DMS53 (cell line): ENCODE data around the gene MLXIP.
"Not testable (repeated sequence)": the region's sequence is repeated elsewhere in the genome, so short reads cannot be mapped to it uniquely, and the experiment has no call there.

Experiments
- DNase-seq: peaks from one replicate; lab custom pipeline; 2025; lab: John Stamatoyannopoulos, UW

The MLXIP gene

DNA sequence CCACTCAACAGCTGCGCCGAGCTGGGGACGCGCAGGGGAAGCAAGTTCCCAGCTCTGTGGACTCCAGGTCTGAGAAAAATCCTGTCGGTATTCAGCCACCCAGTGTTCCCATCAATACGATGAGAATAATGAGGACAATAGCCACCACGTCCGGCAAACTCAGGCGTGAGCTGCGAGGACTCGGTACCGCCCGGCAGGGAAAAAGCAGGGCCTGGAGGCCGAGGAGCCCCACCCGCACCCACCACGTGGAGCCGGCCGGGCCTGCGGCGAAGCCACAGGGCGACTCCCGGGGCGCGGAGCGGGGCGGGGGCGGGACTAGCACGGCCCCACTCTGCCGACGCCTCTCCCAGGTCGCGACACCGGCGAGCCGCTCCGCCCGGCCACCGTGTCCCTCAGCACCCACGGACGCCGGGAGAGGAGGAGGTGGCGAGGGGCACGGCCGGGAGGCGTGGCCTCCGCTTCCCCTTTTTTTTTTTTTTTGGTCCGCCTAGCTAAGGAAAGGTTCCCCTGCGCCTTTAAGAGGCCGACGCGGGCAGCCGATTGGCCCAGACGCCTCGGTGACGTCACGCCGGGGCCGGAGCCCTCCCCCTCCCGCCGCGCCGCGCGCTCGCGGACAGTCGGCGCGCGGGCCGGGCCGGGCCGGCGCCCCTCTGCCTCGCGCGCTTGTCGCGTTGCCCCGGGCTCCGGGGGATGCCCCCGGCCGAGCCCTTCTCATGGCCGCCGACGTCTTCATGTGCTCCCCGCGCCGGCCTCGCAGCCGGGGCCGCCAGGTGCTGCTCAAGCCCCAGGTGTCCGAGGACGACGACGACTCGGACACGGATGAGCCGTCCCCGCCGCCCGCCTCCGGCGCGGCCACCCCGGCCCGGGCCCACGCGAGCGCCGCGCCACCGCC lies at the start of gene MLXIP:
Gene MLXIP (plus strand): TSS at position 616 of the 892 bp plus-strand sequence. CDS start 98 bp downstream, at position 714.
- DNase-seq: peak; percentile 98

GRCh38 chr12:122028905-122029560 lies 49.5 kb upstream of the MLXIP start:
- DNase-seq: no peak

- DNase-seq: no peak
These were observed 48.7 kb upstream of the MLXIP start for GRCh38 chr12:122029620-122030423.

DNA sequence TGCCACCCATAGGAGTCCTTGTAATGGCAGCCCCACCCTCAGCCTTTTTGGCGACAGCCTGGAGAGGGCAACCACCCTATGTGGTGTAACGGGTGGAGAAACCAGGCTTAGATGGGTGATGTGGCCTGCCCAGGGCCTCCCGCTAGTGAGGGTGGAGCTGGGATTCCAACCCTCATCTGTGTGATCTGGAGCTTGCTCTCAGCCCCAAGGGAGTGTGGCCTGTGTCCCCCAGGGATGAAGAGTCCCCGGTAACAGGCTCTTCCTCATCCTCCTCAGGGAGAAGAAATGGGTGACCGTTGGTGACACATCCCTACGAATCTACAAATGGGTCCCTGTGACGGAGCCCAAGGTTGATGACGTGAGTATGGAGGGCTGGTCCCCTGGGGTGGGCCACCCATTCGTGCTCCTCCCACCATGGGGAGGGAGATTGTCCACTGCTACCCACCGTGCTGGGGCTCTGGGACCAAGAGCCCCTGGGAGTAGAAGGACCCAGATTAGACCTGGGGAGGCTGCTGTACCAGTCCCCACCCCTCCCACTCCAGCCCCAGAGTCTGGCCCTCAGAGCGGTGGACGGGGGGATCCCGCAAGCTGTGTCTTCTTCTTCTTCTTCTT lies 48.0 kb upstream of the MLXIP start:
- DNase-seq: no peak

- DNase-seq: peak; percentile 48
These were observed 47.0 kb upstream of the MLXIP start for GRCh38 chr12:122031342-122032216.

DNA sequence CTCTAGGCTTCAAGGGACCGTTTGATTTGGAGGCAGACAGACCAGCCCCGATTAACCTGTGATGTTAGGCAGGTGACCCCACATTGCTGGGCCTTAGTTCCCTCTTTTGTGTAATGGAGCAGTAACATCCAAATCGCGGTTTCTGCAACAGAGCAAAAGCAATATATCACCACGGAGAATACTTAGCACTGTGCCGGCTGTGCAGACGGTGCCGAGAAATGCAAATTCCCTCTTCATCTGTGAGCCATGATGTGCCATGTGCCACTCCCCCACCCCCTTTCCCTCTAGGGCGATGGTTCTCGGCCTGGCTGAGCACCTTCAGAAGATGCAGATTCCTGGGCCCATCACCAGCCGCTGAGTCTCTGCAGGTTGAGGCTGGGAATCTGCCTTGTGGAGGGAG lies 46.0 kb upstream of the MLXIP start:
- DNase-seq: no peak

DNA sequence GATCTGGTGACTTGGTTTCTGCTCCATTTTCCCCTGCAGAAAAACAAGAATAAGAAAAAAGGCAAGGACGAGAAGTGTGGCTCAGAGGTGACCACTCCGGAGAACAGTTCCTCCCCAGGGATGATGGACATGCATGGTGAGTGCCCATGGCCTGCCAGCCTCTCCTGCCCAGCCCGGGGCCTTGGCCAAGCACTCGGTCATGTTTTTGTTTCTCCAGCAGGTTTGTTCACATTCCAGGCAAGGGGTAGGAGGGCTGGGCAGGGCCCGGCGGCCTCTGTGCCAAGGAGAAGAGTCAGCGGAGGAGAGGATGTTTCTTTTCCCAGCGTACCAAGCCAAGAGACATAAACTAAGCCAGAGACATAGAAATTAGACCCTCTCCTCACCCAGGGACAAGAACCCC lies 43.3 kb upstream of the MLXIP start:
- no peak for DNase-seq

- DNase-seq: no peak
These were observed 42.4 kb upstream of the MLXIP start for GRCh38 chr12:122036153-122036552.

DNA sequence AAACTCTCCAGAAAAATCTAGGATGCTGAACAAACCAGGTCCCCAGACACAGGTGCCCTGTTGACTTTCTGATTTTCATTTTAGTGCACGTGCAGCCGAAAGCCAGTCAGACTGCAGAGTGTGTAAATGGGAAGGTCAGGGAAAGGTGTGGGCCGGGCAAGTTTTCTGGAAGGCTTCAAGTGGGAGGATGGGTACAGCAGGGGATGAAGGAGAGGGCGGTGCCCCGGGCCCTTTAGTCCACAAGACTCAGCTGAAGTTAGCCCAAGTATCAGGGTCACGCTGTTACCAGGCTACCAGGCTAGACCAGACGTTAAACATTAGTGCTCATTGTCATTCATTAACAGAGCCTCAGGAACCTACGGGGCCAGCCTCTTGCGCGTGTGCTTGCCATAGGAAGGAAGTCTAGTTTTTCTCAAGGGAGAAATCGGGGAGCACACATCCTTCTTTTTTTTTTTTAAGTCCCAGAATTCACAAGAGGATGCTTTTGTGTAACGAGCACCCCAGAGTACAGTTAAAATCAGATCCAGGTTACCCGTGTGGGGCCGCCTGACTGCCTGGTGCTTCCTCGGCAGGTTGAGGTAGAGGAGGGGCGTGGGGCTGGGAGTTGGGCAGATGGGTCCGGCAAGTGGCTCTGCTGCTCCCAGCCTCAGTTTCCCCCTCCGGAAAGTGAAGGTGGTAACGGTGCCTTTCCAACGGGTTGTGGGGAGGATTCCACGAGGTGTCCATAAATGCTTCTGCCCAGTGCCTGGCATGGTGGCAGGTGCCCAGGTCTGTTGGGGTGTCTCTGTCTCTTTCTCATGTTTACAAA lies 37.8 kb upstream of the MLXIP start:
- no peak for DNase-seq

DNA sequence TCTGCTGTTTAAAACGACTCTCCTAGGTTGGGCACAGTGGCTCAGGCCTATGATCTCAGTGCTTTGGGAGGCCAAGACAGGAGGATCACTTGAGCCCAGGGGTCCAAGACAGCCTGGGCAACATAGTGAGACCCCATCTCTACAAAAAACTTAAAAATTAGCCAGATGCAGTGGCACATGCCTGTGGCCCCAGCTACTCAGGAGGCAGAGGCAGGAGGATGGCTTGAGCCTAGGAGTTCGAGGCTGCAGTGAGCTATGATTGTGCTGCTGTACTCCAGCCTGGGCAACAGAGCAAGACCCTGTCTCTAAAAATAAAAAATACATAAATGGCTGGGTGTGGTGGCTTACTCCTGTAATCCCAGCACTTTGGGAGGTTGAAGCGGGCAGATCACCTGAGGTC lies 37.1 kb upstream of the MLXIP start:
- not testable (repeated sequence) for DNase-seq

- no peak for DNase-seq
These were observed 35.6 kb upstream of the MLXIP start for GRCh38 chr12:122042910-122043309.

DNA sequence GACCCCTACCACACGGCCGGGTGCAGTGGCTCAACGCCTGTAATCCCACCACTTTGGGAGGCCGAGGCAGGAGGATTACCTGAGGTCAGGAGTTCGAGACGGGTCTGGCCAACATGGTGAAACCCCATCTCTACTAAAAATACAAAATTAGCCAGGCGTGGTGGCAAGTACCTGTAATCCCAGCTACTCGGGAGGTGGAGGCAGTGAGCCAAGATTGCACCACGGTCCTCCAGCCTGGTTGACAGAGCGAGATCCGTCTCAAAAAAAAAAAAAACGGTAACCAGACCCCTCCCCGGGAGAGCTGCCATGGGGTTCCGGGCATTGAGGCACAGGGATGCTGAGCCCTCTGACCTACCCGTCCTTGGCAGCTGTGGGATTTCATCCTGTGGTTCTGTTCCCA lies 35.1 kb upstream of the MLXIP start:
- DNase-seq: no peak

- no peak for DNase-seq
These were observed 33.3 kb upstream of the MLXIP start for GRCh38 chr12:122045262-122045661.

- no peak for DNase-seq
These were observed 32.4 kb upstream of the MLXIP start for GRCh38 chr12:122046145-122046544.

- no peak for DNase-seq
These were observed 30.4 kb upstream of the MLXIP start for GRCh38 chr12:122048151-122048550.

DNA sequence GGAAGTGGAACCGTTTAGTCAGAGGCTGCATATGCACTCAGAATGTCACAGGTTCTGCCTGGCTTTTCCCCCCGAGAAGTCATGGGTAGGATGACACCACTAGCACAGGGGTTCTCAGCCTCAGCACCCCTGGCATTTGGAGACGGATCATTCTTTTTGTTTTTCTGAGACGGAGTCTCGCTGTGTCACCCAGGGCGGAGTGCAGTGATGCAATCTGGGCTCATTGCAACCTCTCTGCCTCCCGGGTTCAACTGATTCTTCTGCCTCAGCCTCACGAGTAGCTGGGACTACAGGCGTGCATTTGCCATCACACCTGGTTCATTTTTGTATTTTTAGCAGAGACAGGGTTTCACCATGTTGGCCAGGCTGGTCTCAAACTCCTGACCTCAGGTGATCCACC lies 28.7 kb upstream of the MLXIP start:
- DNase-seq: no peak

DNA sequence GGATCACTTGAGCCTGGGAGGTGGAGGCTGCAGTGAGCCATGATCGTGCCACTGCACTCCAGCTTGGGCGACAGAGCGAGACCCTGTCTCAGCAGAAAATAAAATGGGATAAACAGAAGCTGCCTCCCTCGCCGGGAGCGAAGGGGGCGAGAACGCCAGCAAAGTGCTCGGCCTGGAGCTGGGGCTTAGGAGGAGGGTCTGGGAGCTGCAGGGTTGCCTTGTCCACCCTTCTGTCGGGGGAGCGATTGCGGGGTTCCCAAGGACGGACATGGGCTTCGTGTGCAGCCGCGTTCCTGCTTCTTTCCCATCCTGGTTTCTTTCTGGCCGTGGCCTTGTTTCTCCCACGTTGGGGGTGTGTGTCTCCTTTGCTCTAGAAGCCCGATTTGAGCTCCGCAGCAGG lies 27.9 kb upstream of the MLXIP start:
- DNase-seq: no peak

DNA sequence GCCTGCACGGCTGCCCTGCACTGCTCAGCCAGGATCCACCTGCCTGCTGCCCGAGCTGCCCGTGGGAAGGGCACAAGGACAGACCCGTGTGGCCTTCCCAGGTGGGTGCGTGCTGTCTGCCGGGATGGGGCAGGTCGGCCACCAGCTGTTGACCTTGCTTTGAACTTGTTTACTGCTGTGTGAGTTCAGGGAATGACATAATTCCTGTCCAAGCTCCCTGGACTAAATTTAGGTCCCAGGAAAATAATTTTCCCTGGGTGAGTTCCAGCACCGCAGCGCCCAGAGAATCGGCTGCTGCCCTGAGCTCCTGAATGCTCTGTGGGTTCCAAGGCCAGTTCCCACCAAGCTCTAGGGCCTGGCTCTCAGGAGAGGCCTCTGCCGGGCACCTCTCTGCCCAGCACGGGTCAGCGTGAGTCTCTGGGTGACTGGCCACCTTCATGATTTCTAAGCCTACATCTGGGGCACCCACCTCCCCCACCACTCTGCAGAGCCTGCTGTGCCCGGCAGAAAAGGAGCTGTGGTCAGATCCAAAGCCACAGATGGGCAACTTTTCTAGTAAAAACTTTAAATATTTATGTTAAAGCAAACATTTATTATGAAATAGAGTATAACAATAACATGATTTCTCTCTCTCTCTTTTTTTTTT lies 27.2 kb upstream of the MLXIP start:
- DNase-seq: peak; percentile 16

DNA sequence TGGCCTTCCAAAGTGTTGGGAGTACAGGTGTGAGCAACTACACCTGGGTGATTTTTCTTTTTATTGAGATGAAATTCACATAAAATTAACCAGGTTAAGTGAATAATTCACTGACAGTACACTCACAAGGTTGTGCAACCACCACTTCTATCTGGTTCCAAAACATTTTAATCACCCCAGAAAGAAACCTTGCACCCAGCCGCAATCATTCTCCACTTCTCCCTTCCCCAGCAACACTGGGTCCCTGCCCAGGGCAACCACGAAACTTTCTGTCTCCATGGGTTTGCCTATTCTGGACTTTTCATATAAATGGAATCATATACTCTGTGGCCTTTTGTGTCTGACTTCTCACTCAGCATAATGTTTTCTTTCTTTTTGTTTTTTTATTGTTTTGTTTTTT lies 26.3 kb upstream of the MLXIP start:
- no peak for DNase-seq
